NOMO-1 treated with DMSO at 0.1 percent for 48 hours (cell line): ENCODE data around the gene SLC22A12.
"Not testable (repeated sequence)": the region's sequence is repeated elsewhere in the genome, so short reads cannot be mapped to it uniquely, and the experiment has no call there.

ENCODE experiments used
- DNase-seq: peaks from one replicate; lab custom pipeline; 2025; ENCODE audit not compliant: unreplicated experiment; lab: John Stamatoyannopoulos, UW

The SLC22A12 gene

DNA sequence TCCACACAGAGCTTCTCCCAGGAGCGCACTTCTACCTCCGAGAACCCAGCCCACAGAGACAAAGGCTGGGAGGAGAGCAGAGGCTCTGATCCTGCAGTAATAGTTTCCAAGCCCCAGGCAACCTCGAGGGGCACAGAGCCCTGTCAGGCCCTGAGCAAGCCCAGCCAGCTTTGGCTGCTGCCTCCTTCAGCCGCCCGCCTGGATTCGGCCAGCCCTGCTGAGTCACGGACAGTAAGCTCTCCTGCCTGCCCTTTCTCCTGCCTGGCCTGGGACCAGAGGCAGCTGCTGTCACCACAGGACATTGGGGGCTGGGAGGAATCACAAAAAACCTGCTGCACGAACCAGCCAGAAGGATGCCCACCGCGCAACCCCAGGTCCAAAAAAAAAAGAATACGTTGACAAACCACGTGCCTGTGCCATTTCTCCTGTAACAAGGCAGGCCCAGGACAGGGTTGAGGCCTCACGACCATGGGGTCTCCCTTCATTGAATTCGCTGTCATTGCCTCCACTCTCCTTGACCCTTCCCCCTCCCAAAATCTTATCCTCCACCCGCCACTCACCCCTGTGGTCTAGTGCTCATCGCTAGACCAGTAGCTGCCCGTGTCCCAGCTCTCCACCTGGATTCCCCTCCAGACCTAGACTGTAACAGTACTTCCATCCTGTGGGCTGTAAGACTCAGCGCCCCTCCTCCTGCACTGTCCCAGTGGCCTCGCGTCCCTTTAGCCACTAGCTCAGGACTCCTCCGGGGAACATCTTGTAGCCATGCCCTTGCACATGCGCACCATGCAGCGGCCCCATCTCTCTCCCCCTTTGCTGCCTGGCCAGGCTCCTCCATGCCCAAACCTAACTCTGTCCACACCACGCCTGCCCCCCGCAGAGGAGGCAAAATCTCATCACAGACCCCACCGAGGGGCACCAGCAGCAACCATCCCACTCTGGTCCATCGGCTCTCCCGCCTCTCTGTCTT is 7.4 kb upstream of the SLC22A12 start:
- no peak for DNase-seq

GRCh38 chr11:64585150-64585549 is 5.9 kb upstream of the SLC22A12 start:
- peak; percentile 60 for DNase-seq

DNA sequence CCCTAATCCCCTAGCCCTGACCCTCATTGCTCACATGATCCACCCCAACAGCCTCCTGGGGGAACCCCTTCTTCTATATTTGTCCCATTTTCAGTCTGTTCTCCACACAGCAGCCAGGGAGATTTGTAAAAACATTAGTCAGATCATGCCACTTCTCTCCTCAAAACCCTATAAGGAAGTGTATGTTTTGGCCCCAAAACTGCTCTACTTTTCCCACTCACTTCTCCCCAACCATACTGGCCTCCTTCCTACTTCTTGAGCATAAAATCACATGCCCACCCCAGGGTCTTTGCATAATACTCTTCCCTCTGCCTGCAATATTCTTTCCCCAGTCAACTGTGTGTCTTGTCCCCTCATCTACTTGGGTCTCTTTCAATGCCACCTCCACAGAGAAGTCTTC is 4.7 kb upstream of the SLC22A12 start:
- no peak for DNase-seq

- no peak for DNase-seq
Observed at GRCh38 chr11:64588701-64589100, 2.3 kb upstream of the SLC22A12 start.

GRCh38 chr11:64591257-64592233 is 525 bp downstream of the SLC22A12 start:
- no peak for DNase-seq

- DNase-seq: no peak
Observed at GRCh38 chr11:64592234-64592615, 1.2 kb downstream of the SLC22A12 start.

- DNase-seq: no peak
Observed at GRCh38 chr11:64592656-64593055, 1.6 kb downstream of the SLC22A12 start.

DNA sequence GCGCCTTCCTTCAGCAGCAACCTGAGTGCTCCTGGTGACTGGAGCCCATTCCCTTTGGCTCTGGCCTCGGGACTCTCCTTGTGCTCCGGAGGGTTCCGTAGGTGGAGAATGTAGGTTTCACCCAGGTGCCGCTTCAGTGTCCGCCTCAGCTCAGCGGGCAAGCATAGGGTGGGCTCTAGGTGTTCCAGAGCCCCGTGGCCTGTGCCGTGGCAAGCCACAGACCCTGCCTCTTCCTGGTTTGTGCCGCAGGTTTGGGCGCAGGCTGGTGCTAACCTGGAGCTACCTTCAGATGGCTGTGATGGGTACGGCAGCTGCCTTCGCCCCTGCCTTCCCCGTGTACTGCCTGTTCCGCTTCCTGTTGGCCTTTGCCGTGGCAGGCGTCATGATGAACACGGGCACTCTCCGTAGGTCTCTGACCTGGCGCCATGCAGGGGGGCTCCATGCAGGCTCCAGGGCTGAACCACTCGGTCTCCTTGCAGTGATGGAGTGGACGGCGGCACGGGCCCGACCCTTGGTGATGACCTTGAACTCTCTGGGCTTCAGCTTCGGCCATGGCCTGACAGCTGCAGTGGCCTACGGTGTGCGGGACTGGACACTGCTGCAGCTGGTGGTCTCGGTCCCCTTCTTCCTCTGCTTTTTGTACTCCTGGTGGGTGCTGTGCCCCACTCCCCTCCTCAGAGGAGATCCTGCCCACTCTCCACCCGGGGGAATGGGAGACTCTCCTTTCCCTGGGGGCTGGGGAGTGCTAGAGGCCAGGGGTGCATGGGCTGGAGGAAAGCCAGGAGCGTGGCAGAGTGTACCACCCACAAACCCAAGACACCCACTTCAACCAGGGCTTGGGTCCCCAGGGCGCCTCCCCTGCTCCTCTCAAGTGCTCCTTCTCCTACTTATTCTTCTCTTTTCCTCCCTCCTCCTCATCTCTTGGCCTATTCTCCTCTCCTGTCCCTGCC is 2.4 kb downstream of the SLC22A12 start:
- DNase-seq: no peak

GRCh38 chr11:64594159-64594939 is 3.3 kb downstream of the SLC22A12 start:
- no peak for DNase-seq

DNA sequence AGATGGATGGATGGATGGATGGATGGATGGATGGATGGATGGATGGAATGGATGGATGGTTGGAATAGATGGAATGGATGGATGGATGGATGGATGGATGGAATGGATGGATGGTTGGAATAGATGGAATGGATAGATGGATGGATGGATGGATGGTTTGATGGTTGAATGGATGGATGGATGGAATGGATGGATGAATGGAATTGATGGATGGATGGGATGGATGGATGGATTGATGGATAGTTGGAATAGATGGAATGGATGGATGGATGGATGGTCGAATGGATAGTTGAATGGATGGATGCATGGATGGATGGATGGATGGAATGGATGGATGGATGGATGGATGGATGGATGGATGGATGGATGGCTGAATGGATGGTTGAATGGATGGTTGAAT is 4.9 kb downstream of the SLC22A12 start:
- not testable (repeated sequence) for DNase-seq

GRCh38 chr11:64597671-64598101 is 6.7 kb downstream of the SLC22A12 start:
- no peak for DNase-seq

DNA sequence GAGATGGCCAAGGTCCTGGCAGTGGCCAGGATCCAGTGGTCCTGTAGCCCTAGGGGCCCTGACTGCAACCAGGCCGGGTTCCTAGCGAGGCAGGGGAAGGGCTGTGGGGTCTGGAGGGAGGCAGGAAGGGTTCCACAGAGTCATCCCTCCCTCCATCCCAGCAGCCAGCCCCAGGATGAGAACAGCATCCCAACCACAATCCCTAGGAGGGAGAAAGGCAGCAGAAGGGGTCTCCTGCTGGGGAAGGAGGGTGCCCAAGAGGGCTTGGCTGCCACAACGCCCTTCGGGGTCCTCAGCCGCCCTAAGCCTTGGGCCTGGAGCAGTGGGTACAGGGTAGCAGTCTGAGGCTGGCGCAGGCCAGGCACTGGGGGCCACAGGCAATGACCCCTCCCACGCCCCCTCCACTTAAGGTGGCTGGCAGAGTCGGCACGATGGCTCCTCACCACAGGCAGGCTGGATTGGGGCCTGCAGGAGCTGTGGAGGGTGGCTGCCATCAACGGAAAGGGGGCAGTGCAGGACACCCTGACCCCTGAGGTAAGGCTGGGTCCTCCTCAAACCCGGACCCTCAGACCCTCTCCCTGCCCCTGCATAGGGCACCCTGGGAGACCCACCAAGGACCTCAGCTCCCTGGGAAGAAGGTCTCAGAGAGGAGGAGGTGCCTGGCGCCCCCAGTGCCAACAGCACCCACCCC is 7.2 kb downstream of the SLC22A12 start:
- DNase-seq: no peak

GRCh38 chr11:64598797-64599697 is 8.0 kb downstream of the SLC22A12 start:
- DNase-seq: no peak

DNA sequence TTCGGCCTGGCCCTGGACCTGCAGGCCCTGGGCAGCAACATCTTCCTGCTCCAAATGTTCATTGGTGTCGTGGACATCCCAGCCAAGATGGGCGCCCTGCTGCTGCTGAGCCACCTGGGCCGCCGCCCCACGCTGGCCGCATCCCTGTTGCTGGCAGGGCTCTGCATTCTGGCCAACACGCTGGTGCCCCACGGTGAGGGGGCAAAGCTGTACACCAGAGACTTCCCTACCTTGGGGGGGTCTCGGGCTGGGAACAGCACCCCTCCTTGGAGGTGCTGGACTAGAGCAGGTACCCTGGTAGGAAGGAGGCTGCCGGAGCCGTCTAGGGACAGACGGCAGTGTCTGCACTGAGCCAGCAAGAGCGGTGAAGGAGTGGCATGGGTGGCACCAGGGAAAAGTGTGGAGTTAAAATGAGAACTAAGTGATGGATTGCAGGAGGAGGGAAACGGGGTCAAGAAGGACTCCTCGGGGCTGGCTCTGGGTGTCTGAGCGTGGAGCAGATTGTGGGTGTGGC is 8.7 kb downstream of the SLC22A12 start:
- no peak for DNase-seq

GRCh38 chr11:64600281-64600992 is 9.4 kb downstream of the SLC22A12 start:
- no peak for DNase-seq

DNA sequence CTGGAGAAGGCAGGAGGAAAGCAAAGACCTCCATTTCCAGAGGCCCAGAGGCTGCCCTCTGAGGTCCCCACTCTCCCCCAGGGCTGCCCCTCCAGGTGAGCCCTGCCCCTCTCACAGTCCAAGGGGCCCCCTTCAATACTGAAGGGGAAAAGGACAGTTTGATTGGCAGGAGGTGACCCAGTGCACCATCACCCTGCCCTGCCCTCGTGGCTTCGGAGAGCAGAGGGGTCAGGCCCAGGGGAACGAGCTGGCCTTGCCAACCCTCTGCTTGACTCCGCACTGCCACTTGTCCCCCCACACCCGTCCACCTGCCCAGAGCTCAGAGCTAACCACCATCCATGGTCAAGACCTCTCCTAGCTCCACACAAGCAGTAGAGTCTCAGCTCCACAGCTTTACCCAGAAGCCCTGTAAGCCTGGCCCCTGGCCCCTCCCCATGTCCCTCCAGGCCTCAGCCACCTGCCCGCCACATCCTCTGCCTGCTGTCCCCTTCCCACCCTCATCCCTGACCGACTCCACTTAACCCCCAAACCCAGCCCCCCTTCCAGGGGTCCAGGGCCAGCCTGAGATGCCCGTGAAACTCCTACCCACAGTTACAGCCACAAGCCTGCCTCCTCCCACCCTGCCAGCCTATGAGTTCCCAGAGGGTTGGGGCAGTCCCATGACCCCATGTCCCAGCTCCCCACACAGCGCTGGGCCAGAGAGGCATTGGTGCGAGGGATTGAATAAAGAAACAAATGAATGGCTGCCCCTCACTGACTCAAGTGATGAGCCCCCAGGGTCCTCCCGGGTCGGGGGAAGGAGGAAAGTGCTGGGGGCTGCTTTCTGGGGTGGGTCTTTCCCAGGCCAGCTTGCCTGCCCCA is 10.8 kb downstream of the SLC22A12 start:
- no peak for DNase-seq
